Uterus (tissue), 2 donors: ENCODE data around the gene MRPS25.

Experiments
- CTCF ChIP-seq, 4 experiments: fragments of 200-600 bp in 2 of 4; fragments of 450-650 bp in 2 of 4; sonication (generic) in 2 of 4; IDR thresholded peaks; one replicate each; pipeline ENCODE4 v1.5.1; 2016 to 2019; ENCODE audit warnings: antibody characterized with exemption in 4 of 4, mild to moderate bottlenecking in 2 of 4, moderate library complexity in 1 of 4
- POLR2A ChIP-seq, 2 donors: fragments of 450-650 bp; IDR thresholded peaks; one replicate each; pipeline ENCODE4 v1.6.1; 2016; ENCODE audit warnings: antibody characterized with exemption in 2 of 2, mild to moderate bottlenecking in 1 of 2, moderate library complexity in 1 of 2

- TF ChIP-seq CTCF (IDR thresholded peaks at IDR 0.05) (no peak), POLR2A (IDR thresholded peaks at IDR 0.05) (no peak)
These were observed 22.2 kb downstream of the MRPS25 start for GRCh38 chr3:15042936-15043335.
